SK-N-SH (cell line): ENCODE results near the gene RSU1. TPM values are rescaled to one million over a fixed set of nuclear protein-coding genes. Genes with fewer than 3 reads are reported as not detected.

Experiments used
- CTCF ChIA-PET: fragments of 300-600, 350-600 bp; formaldehyde crosslinking; extraction: SDS; loops from one replicate; lab custom pipeline; 2021; lab: Yijun Ruan, JAX
- POLR2A ChIA-PET: fragments of 350-600 bp; sonication (Branson Sonifier 250); formaldehyde crosslinking; extraction: SDS; loops from one replicate; lab custom pipeline; 2020; ENCODE audit warnings: antibody characterized with exemption, inconsistent platforms; lab: Yijun Ruan, JAX
- DNase-seq: peaks from one replicate; pipeline ENCODE4 v3.0.0; 2012
- H2AFZ ChIP-seq: fragments of 200-600 bp; sonication (generic); 2 replicates; pipeline ENCODE4 v1.8.1; 2016; ENCODE audit warnings: antibody characterized with exemption, mild to moderate bottlenecking, low read depth
- H3F3A ChIP-seq: fragments of 200-600 bp; sonication (generic); replicated peaks from 2 replicates; pipeline ENCODE3; 2016; ENCODE audit warnings: antibody characterized with exemption, mild to moderate bottlenecking; ENCODE audit not compliant: insufficient read depth
- H3K27ac ChIP-seq, 2 experiments: fragments of 200-500 bp in 1 of 2; fragments of 200-600 bp in 1 of 2; sonication (Bioruptor generic) in 1 of 2; sonication (generic), shearing (Covaris generic) in 1 of 2; 2 replicates each; pipeline versions ENCODE4 v1.5.1 to v1.6.1; 2014 to 2016; ENCODE audit warnings: low read depth in 2 of 2, inconsistent platforms in 1 of 2, low read length in 1 of 2, mild to moderate bottlenecking in 1 of 2, mixed read lengths in 1 of 2
- H3K27me3 ChIP-seq: fragments of 200-600 bp; sonication (generic), shearing (Covaris generic); 2 replicates; pipeline ENCODE4 v1.6.1; 2016; ENCODE audit warnings: mixed run types; ENCODE audit not compliant: insufficient read depth
- H3K36me3 ChIP-seq, 2 experiments: fragments of 200-500 bp in 1 of 2; fragments of 200-600 bp in 1 of 2; sonication (Bioruptor generic) in 1 of 2; sonication (generic) in 1 of 2; replicated peaks in 1 of 2; 2 replicates each; pipeline versions ENCODE3 to v1.5.1; 2014 to 2016; ENCODE audit warnings: low read length in 1 of 2, mild to moderate bottlenecking in 1 of 2; ENCODE audit not compliant: insufficient read depth in 2 of 2, control insufficient read depth in 1 of 2
- H3K4me1 ChIP-seq, 2 experiments: fragments of 200-500 bp in 1 of 2; fragments of 200-600 bp in 1 of 2; sonication (Bioruptor generic) in 1 of 2; sonication (generic), shearing (Covaris generic) in 1 of 2; 2 replicates each; pipeline versions ENCODE4 v1.5.1 to v1.6.1; 2014 to 2016; ENCODE audit warnings: low read depth in 1 of 2, low read length in 1 of 2, mixed run types in 1 of 2; ENCODE audit not compliant: insufficient read depth in 2 of 2, control insufficient read depth in 1 of 2
- H3K4me2 ChIP-seq: fragments of 200-600 bp; sonication (generic), shearing (Covaris generic); 2 replicates; pipeline ENCODE4 v1.6.1; 2017; ENCODE audit warnings: mixed run types
- H3K4me3 ChIP-seq, 2 experiments: fragments of 200-500 bp in 1 of 2; fragments of 200-600 bp in 1 of 2; sonication (Bioruptor generic) in 1 of 2; sonication (generic), shearing (Covaris generic) in 1 of 2; 2 replicates each; pipeline versions ENCODE4 v1.5.1 to v1.8.1; 2014 to 2016; ENCODE audit warnings: low read depth in 2 of 2, inconsistent platforms in 1 of 2, low read length in 1 of 2, mild to moderate bottlenecking in 1 of 2, mixed read lengths in 1 of 2, moderate library complexity in 1 of 2
- H3K79me2 ChIP-seq: fragments of 200-600 bp; sonication (generic); 2 replicates; pipeline ENCODE4 v1.8.1; 2017; ENCODE audit warnings: mild to moderate bottlenecking; ENCODE audit not compliant: insufficient read depth
- H3K9ac ChIP-seq: fragments of 200-600 bp; sonication (generic); 2 replicates; pipeline ENCODE4 v1.6.1; 2017; ENCODE audit warnings: mixed run types
- H3K9me2 ChIP-seq: fragments of 200-600 bp; sonication (generic); 2 replicates; pipeline ENCODE4 v1.6.1; 2017; ENCODE audit warnings: mixed run types
- H3K9me3 ChIP-seq: fragments of 200-600 bp; sonication (generic); 2 replicates; pipeline ENCODE4 v1.6.1; 2017; ENCODE audit warnings: mixed run types, mild to moderate bottlenecking, moderate library complexity
- H4K20me1 ChIP-seq: fragments of 200-600 bp; sonication (generic); 2 replicates; pipeline ENCODE4 v1.6.1; 2017; ENCODE audit warnings: mild to moderate bottlenecking, mixed run types; ENCODE audit not compliant: insufficient read depth
- CHD2 ChIP-seq: fragments of 150-350 bp; IDR thresholded peaks from 2 replicates; pipeline ENCODE4 v1.6.1; 2018; ENCODE audit warnings: low read length; ENCODE audit not compliant: partially characterized antibody
- EP300 ChIP-seq, 2 experiments: IDR thresholded peaks; 2 replicates each; pipeline versions ENCODE4 v1.4.0 to v1.6.1; 2012; ENCODE audit warnings: borderline replicate concordance in 1 of 2, low read depth in 1 of 2, low read length in 1 of 2
- FOSL2 ChIP-seq: IDR thresholded peaks from 2 replicates; pipeline ENCODE4 v1.4.0; 2012; ENCODE audit warnings: low read depth, mild to moderate bottlenecking, moderate library complexity, borderline replicate concordance
- FOXJ3 ChIP-seq: sonication (generic); formaldehyde crosslinking; IDR thresholded peaks from 2 replicates; pipeline ENCODE4 v1.5.1; 2020; ENCODE audit warnings: mild to moderate bottlenecking, missing genetic modification reagents
- FOXM1 ChIP-seq: IDR thresholded peaks from 2 replicates; pipeline ENCODE4 v1.4.0; 2012; ENCODE audit warnings: low read depth, mild to moderate bottlenecking
- GATA2 ChIP-seq: sonication (generic); formaldehyde crosslinking; IDR thresholded peaks from 2 replicates; pipeline ENCODE4 v1.5.0; 2020; ENCODE audit warnings: mild to moderate bottlenecking, missing genetic modification reagents
- IRF3 ChIP-seq: fragments of 150-350 bp; IDR thresholded peaks from 2 replicates; pipeline ENCODE4 v1.6.1; 2016; ENCODE audit warnings: mild to moderate bottlenecking, low read depth, low read length
- JUND ChIP-seq: IDR thresholded peaks from 2 replicates; pipeline ENCODE4 v1.4.0; 2012
- MEF2A ChIP-seq: IDR thresholded peaks from 2 replicates; pipeline ENCODE4 v1.4.0; 2012; ENCODE audit warnings: low read depth, borderline replicate concordance
- MXI1 ChIP-seq: IDR thresholded peaks from 2 replicates; pipeline ENCODE4 v1.6.1; 2012; ENCODE audit warnings: mild to moderate bottlenecking, low read depth, low read length, improper control_type of control experiment
- NFIC ChIP-seq: IDR thresholded peaks from 2 replicates; pipeline ENCODE4 v1.4.0; 2012; ENCODE audit warnings: borderline replicate concordance
- RAD21 ChIP-seq: IDR thresholded peaks from 2 replicates; pipeline ENCODE4 v1.6.1; 2012; ENCODE audit warnings: mild to moderate bottlenecking, low read length
- REST ChIP-seq: IDR thresholded peaks from 2 replicates; pipeline ENCODE4 v1.6.1; 2012; ENCODE audit warnings: mild to moderate bottlenecking, low read depth, low read length, moderate library complexity
- RFX5 ChIP-seq: IDR thresholded peaks from 2 replicates; pipeline ENCODE4 v1.6.1; 2012; ENCODE audit warnings: mild to moderate bottlenecking, improper control_type of control experiment, low read length
- SIN3A ChIP-seq: IDR thresholded peaks from 2 replicates; pipeline ENCODE4 v1.6.1; 2012; ENCODE audit warnings: low read depth, mild to moderate bottlenecking, low read length, moderate library complexity, borderline replicate concordance
- SMC3 ChIP-seq: IDR thresholded peaks from 2 replicates; pipeline ENCODE4 v1.6.1; 2012; ENCODE audit warnings: low read depth, low read length, improper control_type of control experiment
- TCF12 ChIP-seq: IDR thresholded peaks from 2 replicates; pipeline ENCODE4 v1.4.0; 2012
- YY1 ChIP-seq: IDR thresholded peaks from 2 replicates; pipeline ENCODE4 v1.4.0; 2012; ENCODE audit warnings: low read depth, mild to moderate bottlenecking
- ZBTB33 ChIP-seq: IDR thresholded peaks from 2 replicates; pipeline ENCODE4 v1.4.0; 2012; ENCODE audit warnings: low read depth, borderline replicate concordance
- WGBS: methylation state at CpG from one replicate; pipeline ENCODE4 v1.1.6; 2017; ENCODE audit warnings: low lambda C conversion rate; 5-methylcytosine and 5-hydroxymethylcytosine counted together
- polyA plus RNA-seq, 3 experiments: library from polyadenylated mRNA; depleted of rRNA; stranded (reverse); fragments of >200 nt; gene quantifications; 2 replicates each; pipeline ENCODE4 v1.2.3, GENCODE V29; 2012

RSU1 gene
- polyA plus RNA-seq, 1 of the 3 experiments (the other 2 are of a cell fraction) = 59.8 TPM

GRCh38 chr10:16847644-16848043, 30.4 kb upstream of the RSU1 start (continued):
- TF ChIP-seq MEF2A (peak; percentile 61), JUND (peak; percentile 79), FOXJ3 (CRISPR knock-in tag) (no peak), RAD21 (no peak), REST (no peak)

- no peaks in the 10 kb centered on the region for H3K36me3 ChIP-seq
- peak overlapping the region; percentile 13; the same call in 1 of the 2 replicates for H3K9ac ChIP-seq
- CTCF ChIA-PET = interaction anchor here (0.7 to 4.0 kb wide), 8 partner anchors 8 to 597 kb away, joined by 3 to 17 read pairs (median 5); no protein-coding TSS in a partner anchor
- H2AFZ ChIP-seq = no peak overlapping the region
- no peak for TF ChIP-seq FOXM1
- peak; percentile 42 for TF ChIP-seq NFIC
- no peak for TF ChIP-seq IRF3
- H3K79me2 ChIP-seq = no peaks in the 10 kb centered on the region
- H3K4me2 ChIP-seq = no peak overlapping the region; the same call in 1 of the 2 replicates
- no peak for DNase-seq
- no peak overlapping the region for H3K4me3 ChIP-seq
- H3K9me3 ChIP-seq = no peaks in the 10 kb centered on the region
- H3K27me3 ChIP-seq = no peaks in the 10 kb centered on the region
- H3K4me1 ChIP-seq = peaks cover 0 to 25% of the 10 kb centered on the region in 2 experiments; a peak in 3 of 4 replicates
- H4K20me1 ChIP-seq = no peaks in the 10 kb centered on the region
- H3F3A ChIP-seq = peaks cover 31% of the 10 kb centered on the region
- no peaks in the 10 kb centered on the region for H3K9me2 ChIP-seq
- H3K27ac ChIP-seq = peak overlapping the region; percentile 47 to 87; a peak in 3 of 4 replicates
- POLR2A ChIA-PET = no interaction called here
These were observed 28.0 kb upstream of the RSU1 start for GRCh38 chr10:16845248-16845647.

GRCh38 chr10:16843252-16843870, 26.1 kb upstream of the RSU1 start:
- peak; percentile 34 for DNase-seq
- ChIA-PET POLR2A (no interaction called here), CTCF (interaction anchor here (0.6 to 1.7 kb wide), 19 partner anchors 9 to 586 kb away, joined by 3 to 8 read pairs (median 4); no protein-coding TSS in a partner anchor)
- 0% methylated on average over 1 of the region's 1 CpG for WGBS
- H3K9me2 ChIP-seq = no peaks in the 10 kb centered on the region
- peak overlapping the region; percentile 53 to 87; a peak in 3 of 4 replicates for H3K27ac ChIP-seq
- H3K79me2 ChIP-seq = no peaks in the 10 kb centered on the region
- no peak overlapping the region for H3K4me2 ChIP-seq
- H3F3A ChIP-seq = peaks cover 24% of the 10 kb centered on the region
- H3K36me3 ChIP-seq = no peaks in the 10 kb centered on the region
- no peaks in the 10 kb centered on the region for H3K9me3 ChIP-seq
- H4K20me1 ChIP-seq = no peaks in the 10 kb centered on the region
- no peaks in the 10 kb centered on the region for H3K27me3 ChIP-seq
- H3K9ac ChIP-seq = peak overlapping the region; percentile 37; the same call in 1 of the 2 replicates
- no peak overlapping the region; a peak in 1 of 4 replicates for H3K4me3 ChIP-seq
- peaks cover 0 to 17% of the 10 kb centered on the region in 2 experiments; a peak in 3 of 4 replicates for H3K4me1 ChIP-seq
- H2AFZ ChIP-seq = no peak overlapping the region
- TF ChIP-seq RAD21 = peak; percentile 87
- no peak for TF ChIP-seq FOSL2
- TF ChIP-seq TCF12 = peak; percentile 9; the same call in 1 of the 2 replicates
- no peak for TF ChIP-seq ZBTB33
- peak; percentile 75 for TF ChIP-seq SMC3
- no peak for TF ChIP-seq CHD2
- TF ChIP-seq MXI1 = no peak
- TF ChIP-seq YY1 = no peak
- TF ChIP-seq RFX5 = no peak
- TF ChIP-seq FOXM1 = no peak
- TF ChIP-seq SIN3A = no peak
- TF ChIP-seq GATA2 (CRISPR knock-in tag) = no peak
- TF ChIP-seq MEF2A = no peak
- TF ChIP-seq EP300 (IDR thresholded peaks at IDR 0.05; ENCODE audit: borderline replicate concordance in 1 of 2, low read depth in 1 of 2, low read length in 1 of 2) = 0 out of 4 replicates have a peak, but pooled peaks of 1 of the 2 experiments have one; percentile 21
